ENCODE measurements around the gene C1orf105.
"Not testable (repeated sequence)": the region's sequence is repeated elsewhere in the genome, so short reads cannot be mapped to it uniquely, and the experiment has no call there.

C1orf105 gene, protein sequence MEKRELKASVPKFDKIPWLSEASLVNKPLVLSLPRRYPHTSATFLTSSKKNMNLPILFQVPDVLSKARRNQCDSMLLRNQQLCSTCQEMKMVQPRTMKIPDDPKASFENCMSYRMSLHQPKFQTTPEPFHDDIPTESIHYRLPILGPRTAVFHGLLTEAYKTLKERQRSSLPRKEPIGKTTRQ

DNA sequence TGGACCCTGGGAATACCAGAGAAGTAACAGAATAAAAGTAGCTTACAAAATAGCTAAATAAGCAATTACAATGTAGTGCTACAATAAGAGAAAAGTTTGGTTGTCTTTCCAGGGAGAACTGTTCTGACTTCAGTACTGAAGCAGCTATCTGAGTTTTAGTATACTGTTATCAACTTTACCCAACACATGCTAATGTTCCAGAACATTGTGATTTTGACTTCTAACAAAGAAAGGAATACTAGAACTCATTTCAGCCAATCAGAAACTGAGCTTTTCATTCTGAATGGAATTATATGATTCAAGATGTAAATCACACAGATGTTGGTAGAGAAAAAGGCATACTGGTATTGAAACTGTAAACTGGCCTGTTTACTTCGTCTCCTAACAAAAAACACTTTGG, at the start of gene C1orf105:
C1orf105 (plus strand) TSS at position 301 of the 400 bp plus-strand sequence. CDS start 201 bp downstream, outside the sequence.
- DNase-seq = no peak

DNA sequence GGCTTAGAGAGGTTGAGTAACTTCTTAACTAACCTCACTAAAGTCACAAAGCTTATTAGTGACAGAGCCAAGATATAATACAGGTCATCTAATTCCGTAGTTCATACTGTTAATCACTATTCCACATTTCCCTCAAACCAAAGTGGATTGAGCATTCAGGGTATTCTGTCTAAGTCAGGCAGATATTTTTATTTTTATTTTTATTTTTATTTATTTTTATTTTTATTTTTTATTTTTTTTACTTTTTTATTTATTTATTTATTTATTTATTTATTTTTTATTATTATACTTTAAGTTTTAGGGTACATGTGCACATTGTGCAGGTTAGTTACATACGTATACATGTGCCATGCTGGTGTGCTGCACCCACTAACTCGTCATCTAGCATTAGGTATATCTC, 48.8 kb upstream of the C1orf105 start:
- not testable (repeated sequence) for DNase-seq

DNA sequence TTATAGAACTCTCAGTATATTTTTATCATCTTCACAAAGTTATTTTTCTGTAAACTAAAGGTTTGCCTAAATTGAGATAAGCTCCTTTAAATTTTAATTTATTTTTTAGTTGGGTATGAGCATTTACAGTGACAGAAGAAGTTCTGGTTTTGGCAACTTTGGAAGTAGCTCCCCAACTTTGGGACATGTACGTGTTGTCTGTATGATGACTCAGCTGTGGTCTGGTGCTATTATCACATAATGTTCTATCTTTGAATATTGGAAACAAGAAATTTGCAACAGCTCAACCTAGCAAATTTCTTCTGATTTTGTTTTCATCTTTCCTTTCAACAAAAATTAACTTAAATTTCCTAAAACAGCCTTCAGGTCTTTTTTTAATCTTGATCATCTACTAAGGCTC, 46.6 kb upstream of the C1orf105 start:
- DNase-seq = no peak

DNA sequence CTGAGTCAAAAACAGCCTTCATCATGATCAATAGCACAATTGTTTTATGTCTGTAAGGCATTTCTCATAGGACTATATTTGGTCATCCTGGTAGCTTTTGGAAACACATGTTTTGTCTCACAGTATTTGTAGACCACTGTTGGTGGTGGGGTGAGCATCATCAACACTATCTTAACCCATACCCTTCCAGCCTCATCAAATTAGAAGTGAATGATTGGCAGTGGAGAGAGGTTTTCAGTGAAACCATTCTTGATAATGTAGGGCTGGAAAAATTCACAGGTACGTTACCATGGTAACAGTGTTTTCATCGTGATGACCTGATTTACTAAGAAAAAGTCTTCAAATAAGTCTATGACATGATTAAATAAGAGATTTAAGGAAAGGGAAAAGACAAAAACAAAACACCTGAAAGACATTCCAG, 45.3 kb upstream of the C1orf105 start:
- no peak for DNase-seq

DNA sequence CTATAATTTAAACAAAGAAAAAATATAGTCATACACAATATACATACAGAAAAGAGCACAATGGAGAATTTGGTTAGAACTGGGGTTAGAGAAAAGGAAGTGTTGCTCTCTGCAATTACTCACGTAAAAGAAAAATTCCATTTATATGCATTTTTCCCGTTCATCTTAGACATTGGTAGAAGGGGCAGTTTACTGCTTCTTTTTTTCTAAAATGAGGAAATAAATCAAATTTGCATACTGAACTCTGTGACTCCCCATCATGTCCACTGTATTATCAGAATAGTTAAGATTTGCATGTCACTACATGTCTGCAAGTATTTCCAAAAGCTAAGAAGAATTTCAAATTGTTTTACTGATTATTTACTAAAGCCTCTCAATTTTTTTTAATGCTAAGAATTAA, 44.1 kb upstream of the C1orf105 start:
- no peak for DNase-seq

DNA sequence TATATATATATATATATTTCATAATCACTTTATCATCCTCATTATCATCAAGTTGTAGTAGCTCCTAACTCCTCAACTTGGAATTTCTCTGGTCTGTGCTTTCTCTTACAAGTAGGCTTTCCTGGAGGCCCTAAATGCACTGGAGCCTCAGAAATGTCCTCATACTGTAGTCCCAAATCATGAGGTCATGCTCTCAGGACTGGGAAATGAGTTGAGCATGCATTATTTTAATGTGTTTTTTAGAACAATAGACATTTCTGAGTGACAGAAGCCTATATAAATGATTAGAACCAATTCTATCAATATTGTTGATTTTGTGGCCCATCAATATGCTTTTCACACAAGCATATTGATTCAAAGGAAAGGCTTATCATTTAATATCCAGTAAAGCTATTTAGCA, 42.9 kb upstream of the C1orf105 start:
- no peak for DNase-seq

DNA sequence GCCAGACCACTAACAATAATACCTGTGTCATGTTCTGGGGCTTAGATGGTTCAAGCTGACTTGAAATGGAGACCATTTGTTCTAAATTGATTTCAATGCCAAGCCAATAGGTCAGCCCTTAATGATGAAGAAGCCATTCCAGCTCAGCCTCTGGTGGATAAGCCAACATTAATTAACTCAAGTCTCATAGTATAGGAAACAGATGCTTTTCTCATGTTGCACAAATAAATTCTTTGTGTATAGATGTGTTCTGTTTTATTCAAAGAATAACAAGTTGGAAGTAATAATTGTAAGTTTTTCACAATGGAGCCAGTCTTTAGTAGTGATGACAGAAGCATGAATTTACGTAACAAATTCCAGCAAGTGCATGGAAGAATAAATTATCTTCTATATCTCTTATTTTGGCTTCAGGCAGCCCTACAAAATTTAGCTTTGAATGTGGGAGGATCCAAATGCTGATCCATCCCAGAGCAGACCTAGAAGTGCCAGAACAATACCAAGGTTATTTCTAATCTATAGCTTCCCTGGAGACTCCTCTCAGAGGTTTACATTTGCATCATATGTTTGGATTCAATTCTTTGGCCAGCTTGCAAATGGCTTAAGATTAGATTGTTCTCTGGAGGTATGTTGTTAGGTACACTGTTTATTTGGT, 42.2 kb upstream of the C1orf105 start:
- DNase-seq = no peak

DNA sequence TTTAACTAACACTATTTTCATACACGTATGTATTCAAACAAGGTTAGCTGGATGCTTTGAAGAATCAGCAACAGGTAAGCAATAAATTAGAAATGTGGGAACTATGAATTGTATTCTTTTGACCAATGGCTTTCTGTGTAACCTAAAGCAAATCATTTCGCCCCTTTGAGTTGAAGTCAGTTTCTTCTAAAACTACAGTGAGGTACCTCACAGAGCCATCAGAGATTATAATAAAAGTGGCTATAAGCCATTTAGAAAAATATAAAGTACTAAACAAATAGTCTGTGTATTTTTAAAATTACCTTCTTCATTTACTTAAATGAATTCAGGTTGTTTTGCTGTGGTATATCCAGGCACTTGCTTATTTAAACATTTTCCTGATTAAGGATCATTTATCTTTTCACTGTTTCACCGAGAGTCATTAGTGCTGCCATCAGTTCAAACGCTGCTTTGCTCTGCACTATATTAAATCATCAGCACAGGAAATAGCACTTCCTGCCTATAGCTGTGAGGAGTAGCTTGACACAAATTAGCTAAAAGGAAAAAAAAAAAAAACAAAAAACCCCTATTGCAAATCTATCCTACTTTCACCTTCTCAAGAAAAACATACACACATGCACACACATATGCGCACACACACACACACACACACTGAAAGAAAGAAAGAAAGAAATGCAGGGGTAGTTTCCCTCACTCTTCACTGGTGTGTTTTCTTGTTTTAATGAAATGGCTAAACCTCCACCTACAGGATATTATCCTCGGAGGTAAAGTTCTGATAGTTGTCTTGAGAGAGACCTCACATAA, 39.8 kb upstream of the C1orf105 start:
- DNase-seq = no peak

DNA sequence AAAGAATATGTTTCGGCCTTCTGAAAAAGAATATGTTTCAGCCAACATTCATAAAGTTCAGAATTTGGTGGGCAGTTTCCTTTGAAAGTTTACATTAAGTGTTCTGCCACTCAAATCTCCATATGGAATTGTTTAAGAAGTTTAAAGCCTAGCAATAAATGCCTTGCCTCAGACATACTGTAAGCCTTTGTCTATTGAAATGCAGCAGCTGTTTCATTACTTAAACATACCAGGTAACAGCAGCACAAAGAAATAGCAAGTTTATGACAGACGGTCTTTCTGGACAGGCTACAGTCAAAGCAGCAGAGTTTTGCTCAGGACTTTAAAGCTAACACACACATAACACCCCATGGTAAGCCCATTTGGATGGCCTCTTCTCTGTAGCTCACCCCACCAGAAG, 38.5 kb upstream of the C1orf105 start:
- no peak for DNase-seq

DNA sequence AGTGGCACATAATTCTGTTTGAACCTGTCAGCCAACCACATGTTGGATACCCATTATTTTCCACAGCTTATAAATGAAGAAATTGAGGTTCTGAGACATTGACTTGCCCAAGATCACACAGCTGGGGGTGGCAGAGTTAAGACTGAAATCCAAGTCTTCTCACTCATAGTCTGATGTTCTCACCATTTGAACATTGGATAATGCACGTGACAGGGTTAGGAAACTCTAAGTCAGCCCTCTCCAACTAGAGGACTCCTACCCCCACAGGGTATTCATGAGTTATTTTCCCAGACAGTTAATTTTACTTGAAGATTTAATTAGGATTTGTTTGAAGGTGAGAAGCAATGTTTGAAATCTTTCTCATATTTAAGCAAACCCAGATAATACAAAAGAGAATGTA, 38.1 kb upstream of the C1orf105 start:
- DNase-seq = no peak

DNA sequence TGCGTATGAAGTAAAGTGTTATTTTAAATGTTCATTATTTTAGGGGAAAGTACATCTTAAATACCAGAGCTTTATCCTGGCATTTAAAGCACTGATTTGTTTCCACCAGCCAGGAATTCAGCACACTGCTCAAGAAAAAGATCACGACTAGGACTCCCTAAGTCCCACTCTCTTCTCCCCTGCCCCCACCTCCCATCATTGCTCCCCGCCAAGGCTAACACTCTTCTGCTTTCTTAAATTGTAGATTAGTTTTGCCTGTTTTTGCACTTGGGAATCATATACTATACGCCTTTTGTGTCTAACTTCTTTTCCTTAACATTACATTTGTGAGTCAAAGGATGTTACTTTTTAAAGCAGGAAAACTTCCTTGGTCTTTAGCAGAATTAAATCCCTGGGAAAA, 37.5 kb upstream of the C1orf105 start:
- DNase-seq = no peak

DNA sequence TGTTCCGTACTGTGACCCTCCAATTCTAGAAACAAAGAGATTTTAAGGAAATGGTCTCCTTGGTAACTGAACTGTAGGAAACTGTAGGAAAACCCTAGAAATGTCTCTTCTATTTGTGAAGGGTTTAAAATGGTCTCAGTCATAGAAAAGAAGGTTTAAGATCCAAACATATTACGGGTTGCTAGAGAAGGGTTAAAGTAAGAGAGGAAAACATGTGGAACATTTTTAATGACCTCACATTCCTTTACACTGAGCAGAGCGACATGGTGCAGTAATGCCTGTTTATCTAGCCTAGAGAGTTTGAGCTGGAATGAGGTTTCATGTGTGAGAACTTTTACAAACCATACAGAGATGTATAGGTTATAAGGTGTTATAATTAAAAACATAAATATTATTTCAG, 36.9 kb upstream of the C1orf105 start:
- no peak for DNase-seq

DNA sequence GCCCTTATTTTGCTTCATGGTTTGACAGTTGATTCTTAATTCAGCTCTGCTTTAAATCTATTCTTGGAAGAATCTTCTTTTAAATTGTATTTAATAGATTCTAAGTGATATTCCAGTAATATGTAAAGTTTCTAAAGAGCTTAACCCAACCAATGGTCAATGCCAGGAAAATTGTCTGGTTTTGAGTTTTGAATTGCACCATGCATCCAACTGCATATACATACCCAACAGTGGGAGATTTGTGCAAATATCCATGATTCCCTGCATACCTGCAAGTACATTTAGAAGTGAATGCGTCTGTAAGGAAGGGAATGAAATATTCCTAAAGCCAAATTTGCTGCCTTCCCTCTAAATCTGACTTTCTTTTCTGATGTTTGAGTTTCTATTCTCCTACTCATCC, 35.8 kb upstream of the C1orf105 start:
- no peak for DNase-seq

DNA sequence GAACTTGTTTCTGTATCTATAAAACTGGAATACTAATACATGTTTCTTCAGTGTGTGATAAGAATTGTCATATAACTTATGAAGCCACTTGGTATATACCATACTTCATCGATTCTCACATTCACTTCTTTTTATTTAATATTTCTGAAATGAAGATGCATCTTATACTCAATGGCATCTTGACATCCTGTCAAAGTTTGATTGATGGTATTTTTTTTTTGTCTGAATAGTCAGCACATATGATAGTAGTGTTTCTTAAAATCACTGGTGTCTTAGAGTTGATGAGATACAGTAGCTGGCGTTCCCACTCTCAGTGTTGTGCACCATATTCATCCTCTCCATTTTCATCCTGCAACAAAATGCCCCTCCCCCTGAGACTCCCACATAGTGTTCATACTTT, 34.4 kb upstream of the C1orf105 start:
- no peak for DNase-seq

DNA sequence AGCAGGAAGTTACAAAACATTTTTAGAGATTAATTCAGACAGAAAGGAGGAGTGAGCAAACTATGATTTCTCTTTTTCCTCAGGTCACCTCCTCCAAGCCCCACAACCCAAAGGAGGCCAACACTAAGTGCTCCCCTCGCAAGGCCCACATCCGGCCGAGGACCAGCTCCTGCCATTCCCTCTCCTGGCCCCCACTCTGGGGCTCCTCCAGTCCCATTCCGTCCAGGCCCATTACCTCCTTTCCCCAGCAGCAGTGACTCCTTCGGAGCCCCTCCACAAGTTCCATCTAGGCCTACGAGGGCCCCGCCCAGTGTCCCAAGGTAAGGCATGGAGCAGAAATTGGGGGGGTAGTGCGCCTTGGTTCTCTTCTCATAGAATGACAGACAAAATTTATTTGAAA, 32.0 kb upstream of the C1orf105 start:
- no peak for DNase-seq

DNA sequence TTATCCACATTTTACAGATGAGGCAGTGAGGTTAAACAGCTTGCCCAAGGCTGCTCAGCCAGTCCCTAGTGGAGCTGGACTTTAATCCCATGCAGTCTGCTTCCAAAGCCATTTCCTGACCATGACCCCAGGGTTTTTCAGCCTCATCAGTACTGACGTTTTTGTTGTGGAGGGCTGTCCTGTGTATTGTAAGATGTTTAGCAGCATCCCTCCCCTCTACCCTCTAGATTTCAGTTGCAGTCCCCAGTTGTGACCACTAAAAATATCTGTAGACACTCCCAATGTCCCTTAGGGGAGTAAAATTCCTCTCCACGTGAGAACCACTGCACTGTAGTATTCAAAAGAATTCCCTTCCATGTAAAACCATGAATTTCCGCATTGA, 30.2 kb upstream of the C1orf105 start:
- no peak for DNase-seq

DNA sequence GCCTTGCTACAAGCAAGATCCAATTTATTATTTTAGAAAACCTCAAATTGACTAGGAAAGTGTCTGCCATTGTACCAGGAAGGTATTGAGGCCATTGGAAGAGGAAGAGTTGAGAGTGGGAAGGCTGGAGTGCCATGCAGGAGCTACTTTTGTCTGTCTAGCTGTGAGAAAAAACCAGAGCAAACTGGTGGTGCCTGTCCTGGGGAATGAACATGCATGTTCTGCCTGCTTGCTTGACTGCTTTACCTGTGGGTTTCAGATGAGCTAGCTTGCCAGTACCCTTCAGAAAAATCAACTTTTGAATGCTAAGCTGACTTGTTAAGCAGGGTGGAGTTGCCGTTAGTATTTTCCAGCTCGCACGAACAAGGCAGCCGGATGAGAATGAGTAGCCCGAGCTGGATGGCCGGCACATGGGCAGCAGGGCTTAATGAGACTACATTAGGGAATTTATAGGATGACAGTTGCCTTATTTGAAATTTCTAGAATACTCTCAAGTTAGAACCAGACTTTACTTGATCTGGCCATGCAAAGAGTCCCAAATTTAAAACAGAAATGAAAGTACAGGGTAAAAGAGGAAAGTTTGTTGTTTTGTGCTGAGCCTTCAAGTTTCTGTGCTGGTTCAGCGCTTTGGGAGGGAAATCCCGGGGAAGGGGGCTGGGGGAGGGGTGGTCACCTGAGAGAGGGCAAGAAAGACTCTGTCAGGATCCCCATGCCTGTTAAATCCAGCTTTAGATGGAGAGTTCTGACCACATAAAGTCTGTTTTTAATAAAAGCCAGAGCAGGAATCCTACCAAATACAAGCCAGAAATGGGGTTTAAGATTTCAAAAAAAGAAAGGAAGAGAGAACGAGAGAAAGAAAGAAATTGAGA, 29.6 kb upstream of the C1orf105 start:
- no peak for DNase-seq

DNA sequence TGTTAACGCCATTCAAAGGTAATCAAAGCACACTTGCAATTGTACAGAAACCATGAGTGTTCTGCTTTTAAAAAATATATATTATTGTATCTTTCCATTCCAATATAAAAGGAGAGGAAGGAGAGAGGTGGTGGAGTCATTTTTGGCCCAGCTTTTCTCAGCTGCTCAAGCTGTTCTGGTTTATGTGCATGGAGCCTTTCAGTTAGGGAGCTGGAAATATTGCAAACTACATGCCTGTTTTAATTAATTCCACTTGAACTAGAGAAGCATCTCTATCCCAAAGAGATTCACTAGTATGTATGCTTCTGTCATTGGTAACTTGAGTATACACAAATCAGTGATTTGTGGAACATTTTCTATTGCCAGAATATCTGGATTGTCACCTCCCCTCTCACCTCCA, 28.5 kb upstream of the C1orf105 start:
- no peak for DNase-seq

DNA sequence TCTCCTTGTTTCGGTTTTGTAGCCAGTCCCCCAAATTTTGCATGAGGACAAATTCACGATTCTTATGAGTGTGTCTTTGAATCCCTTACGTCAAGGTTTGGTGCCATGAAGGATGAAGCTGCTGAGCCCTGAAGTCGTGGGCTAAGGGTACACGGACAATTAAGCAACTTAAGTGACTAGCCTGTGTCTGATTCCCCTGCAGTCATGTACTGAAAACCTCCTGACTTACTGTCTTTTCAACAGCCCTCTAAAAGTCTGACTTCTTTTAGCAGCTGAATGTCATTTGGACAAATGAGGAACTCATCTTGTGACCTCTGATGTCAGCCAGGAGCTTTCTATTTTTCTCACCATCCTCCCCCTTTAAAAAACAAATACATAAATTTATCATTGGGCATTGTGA, 27.1 kb upstream of the C1orf105 start:
- DNase-seq = no peak

DNA sequence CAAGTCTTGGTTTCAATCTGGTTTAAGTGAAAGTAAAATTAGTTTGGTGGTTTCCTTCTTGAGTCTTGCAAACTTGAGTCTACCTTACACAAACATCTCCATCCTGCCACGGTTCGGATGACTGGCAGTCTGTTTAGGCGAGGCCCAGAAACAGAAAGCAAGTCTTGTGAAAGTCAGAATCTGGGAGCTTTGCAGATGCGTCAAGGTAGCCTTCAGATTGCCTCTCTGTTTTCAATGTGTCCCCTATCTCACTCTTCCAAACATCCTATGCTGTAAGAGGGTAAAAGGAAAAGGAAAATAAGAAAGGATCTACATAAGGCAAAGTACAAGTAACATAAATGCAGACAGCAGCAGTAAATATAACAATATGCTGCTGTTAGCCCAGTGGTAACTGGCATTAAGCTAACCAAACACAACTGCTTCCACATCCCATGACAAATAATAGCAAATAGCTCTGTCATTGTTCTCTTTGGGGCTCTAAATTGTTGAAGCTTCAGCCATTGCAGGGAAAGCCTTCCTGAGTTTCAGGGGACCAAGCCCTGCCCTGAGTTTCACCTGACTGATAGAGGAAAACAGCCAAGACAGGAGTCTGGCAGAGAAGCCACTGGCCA, 26.2 kb upstream of the C1orf105 start:
- no peak for DNase-seq

DNA sequence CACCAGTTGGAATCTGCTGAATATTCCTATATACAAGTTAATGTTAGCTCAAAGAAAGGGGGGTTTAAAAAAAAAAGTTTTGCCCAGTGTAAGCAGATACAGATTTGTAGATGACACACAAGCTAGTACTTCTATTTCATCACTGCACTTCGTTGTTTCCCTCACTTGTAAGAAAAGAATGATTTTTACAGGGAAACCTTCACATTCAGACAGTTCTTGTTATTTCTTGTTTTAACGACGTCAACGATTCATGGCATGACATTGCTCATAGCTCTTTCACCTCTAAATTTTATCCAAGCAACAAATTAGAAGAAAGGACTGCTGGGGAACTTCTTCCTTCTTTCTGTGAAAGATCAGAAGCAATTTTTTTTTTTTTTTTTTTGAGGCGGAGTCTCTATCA, 25.7 kb upstream of the C1orf105 start:
- DNase-seq = no peak

DNA sequence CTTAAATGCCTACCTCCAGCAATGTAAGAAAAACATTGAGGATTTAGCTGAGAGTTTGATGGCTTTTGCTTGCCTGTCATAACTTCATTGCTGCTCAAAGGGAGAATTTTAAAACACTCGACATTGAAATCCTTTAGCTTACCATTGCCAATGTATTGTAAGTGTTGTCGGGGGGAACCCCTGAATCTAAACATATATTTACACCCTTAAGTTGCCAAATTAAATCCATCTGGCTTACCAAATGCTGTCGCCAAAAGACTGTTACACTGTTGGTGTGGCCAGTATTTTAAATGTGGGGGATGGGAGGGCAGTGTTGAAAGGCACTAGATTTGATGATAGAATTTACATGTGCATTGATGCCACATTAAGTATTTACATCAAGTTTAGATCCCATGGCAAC, 24.9 kb upstream of the C1orf105 start:
- DNase-seq = no peak

DNA sequence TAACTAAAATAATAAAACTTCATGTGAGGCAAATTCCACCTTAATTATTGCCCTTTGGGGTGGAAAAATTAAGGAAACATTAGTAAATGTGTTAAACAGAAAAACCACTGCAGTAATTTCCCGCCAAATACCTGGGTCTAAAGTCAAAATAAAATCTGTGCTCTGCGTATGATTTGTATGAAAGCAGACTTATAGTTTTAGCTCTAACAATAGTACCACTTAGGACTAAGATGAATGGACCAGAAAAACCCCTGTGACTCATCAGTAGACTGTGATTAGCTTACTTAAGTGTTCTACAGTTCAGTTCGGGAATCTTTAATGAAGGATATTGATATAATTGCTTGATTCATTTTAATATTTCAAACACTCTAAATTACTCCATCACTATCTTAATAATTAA, 23.3 kb upstream of the C1orf105 start:
- no peak for DNase-seq
